Stomach (tissue), 9 donors: Measurements from ENCODE around the gene SLC45A2. TPM values are rescaled to one million over a fixed set of nuclear protein-coding genes. Genes with fewer than 3 reads are reported as not detected.

ENCODE experiments used
- DNase-seq, 2 donors: peaks; one replicate each; pipeline versions ENCODE4 v3.0.0 to v3.0.0-alpha.2; 2013 to 2019
- H3K27ac ChIP-seq, 5 donors: fragments of 200-600 bp in 4 of 5; sonication (generic) in 4 of 5; one replicate each; pipeline ENCODE4 v1.5.1; 2013 to 2019; ENCODE audit warnings: mild to moderate bottlenecking in 1 of 5, moderate library complexity in 1 of 5
- H3K27me3 ChIP-seq, 3 donors: fragments of 200-600 bp; sonication (generic); one replicate each; pipeline ENCODE4 v1.5.1; 2017 to 2019; ENCODE audit warnings: mixed run types in 1 of 3
- H3K36me3 ChIP-seq, 4 donors: fragments of 200-600 bp; sonication (generic); 1 replicate in 3 of 4; 2 replicates in 1 of 4; pipeline ENCODE4 v1.5.1; 2016 to 2019
- H3K4me1 ChIP-seq, 4 donors: fragments of 200-600 bp; sonication (generic); one replicate each; pipeline ENCODE4 v1.5.1; 2016 to 2019
- H3K4me3 ChIP-seq, 4 donors: fragments of 200-600 bp; sonication (generic) in 3 of 4; one replicate each; pipeline ENCODE4 v1.5.1; 2016 to 2019; ENCODE audit warnings: mild to moderate bottlenecking in 1 of 4
- H3K9me3 ChIP-seq, 4 donors: fragments of 200-600 bp; sonication (generic); one replicate each; pipeline ENCODE4 v1.5.1; 2016 to 2019
- CTCF ChIP-seq, 7 experiments: fragments of 450-650 bp in 4 of 7; fragments of 200-600 bp in 3 of 7; sonication (generic) in 3 of 7; IDR thresholded peaks; one replicate each; pipeline ENCODE4 v1.5.1; 2016 to 2019; ENCODE audit warnings: antibody characterized with exemption in 7 of 7, control low read depth in 2 of 7, mild to moderate bottlenecking in 1 of 7
- EP300 ChIP-seq: sonication (generic); formaldehyde crosslinking; IDR thresholded peaks from one replicate; pipeline ENCODE4 v1.6.1; 2017; ENCODE audit warnings: antibody characterized with exemption
- POLR2A ChIP-seq, 4 donors: fragments of 450-650 bp; IDR thresholded peaks; one replicate each; pipeline ENCODE4 v1.6.1; 2016; ENCODE audit warnings: antibody characterized with exemption in 4 of 4, control low read depth in 2 of 4, mild to moderate bottlenecking in 1 of 4, moderate library complexity in 1 of 4
- POLR2AphosphoS5 ChIP-seq, 3 donors: sonication (generic); formaldehyde crosslinking; IDR thresholded peaks; one replicate each; pipeline ENCODE4 v1.6.1; 2016; ENCODE audit warnings: antibody characterized with exemption in 3 of 3
- WGBS, 5 donors: extraction: QIAGEN DNeasy Blood & Tissue Kit in 3 of 5; methylation state at CpG; one replicate each; pipeline versions ENCODE4 v1.1.5 to v1.1.7; 2013 to 2018; 5-methylcytosine and 5-hydroxymethylcytosine counted together
- intact Hi-C: fragments of 100-400 bp; cut with DNase I; formaldehyde crosslinking; loops from one replicate; pipeline ENCODE4 v1.15.1; 2023; ENCODE audit warnings: low total_unique reads
- polyA plus RNA-seq, 3 donors: library from polyadenylated mRNA; stranded (reverse); fragments of 200-250 nt; gene quantifications; one replicate each; pipeline ENCODE4 v1.2.3, GENCODE V29; 2013
- total RNA-seq, 5 donors: library from RNA; depleted of rRNA; stranded (reverse); fragments of >200 nt; gene quantifications; one replicate each; pipeline versions ENCODE4 v1.1.0 to v1.2.3, GENCODE V29; 2014 to 2016
- donor health status: healthy with polysubstance abuse.
- donor health status: Bipolar disorder and iron deficiency.
- donor health status: healthy.

The SLC45A2 gene
- total and polyA plus RNA-seq, 8 donors: 0.19 to 0.46 (median 0.20) TPM; not detected in 5

GRCh38 chr5:34028349-34028748 lies 43.9 kb upstream of the SLC45A2 start:
- intact Hi-C loops: no loop called here
- Histone ChIP-seq H3K9me3 (no peaks in the 10 kb centered on the region), H3K4me1 (peaks cover 0 to 4% (median 0%) of the 10 kb centered on the region in 4 donors), H3K27ac (no peak overlapping the region), H3K27me3 (no peaks in the 10 kb centered on the region), H3K36me3 (peaks cover 0 to 12% (median 7%) of the 10 kb centered on the region in 4 donors), H3K4me3 (no peak overlapping the region)
- TF ChIP-seq EP300 (no peak), POLR2A (IDR thresholded peaks at IDR 0.05) (no peak), POLR2AphosphoS5 (IDR thresholded peaks at IDR 0.05) (no peak), CTCF (IDR thresholded peaks at IDR 0.05) (no peak)
- no peak for DNase-seq
- WGBS, 5 donors: 85 to 93% (median 90%) methylated on average over 3 of the region's 3 CpGs

- peak in 1 of 2 donors; percentile 77 for DNase-seq
Measured at GRCh38 chr5:34026089-34026761, 41.7 kb upstream of the SLC45A2 start.

GRCh38 chr5:34022121-34022705 lies 37.7 kb upstream of the SLC45A2 start:
- Histone ChIP-seq H3K9me3 (no peaks in the 10 kb centered on the region), H3K27me3 (no peaks in the 10 kb centered on the region), H3K4me1 (peaks cover 0 to 4% (median 0%) of the 10 kb centered on the region in 4 donors), H3K36me3 (peaks cover 0 to 29% (median 9%) of the 10 kb centered on the region in 4 donors), H3K27ac (no peak overlapping the region), H3K4me3 (no peak overlapping the region)
- WGBS, 5 donors: 9 to 22% (median 16%) methylated on average over 2 of the region's 2 CpGs
- intact Hi-C loops: no loop called here
- DNase-seq: no peak
- TF ChIP-seq EP300: no peak
- no peak for TF ChIP-seq POLR2AphosphoS5 (IDR thresholded peaks at IDR 0.05)
- TF ChIP-seq CTCF (IDR thresholded peaks at IDR 0.05): no peak
- no peak for TF ChIP-seq POLR2A (IDR thresholded peaks at IDR 0.05)

More at GRCh38 chr5:34026089-34026761, 41.7 kb upstream of the SLC45A2 start:
- Histone ChIP-seq H3K4me1 (peaks cover 0 to 4% (median 0%) of the 10 kb centered on the region in 4 donors), H3K27me3 (no peaks in the 10 kb centered on the region), H3K27ac (peak overlapping the region; percentile 19 to 78 (median 60)), H3K9me3 (no peaks in the 10 kb centered on the region), H3K36me3 (peaks cover 0 to 18% (median 4%) of the 10 kb centered on the region in 4 donors), H3K4me3 (no peak overlapping the region)
- no peak for TF ChIP-seq CTCF (IDR thresholded peaks at IDR 0.05)
- TF ChIP-seq POLR2AphosphoS5 (IDR thresholded peaks at IDR 0.05): peak in 2 of 3 donors; percentile 26 to 59
- 40 to 61% (median 51%) methylated on average over 9 of the region's 9 CpGs for WGBS, 5 donors
- intact Hi-C loops: no loop called here

GRCh38 chr5:34021334-34021733 lies 36.8 kb upstream of the SLC45A2 start:
- H3K27ac ChIP-seq: no peak overlapping the region
- WGBS, 5 donors: 63 to 82% (median 69%) methylated on average over 2 of the region's 2 CpGs
- no peak for DNase-seq
- H3K36me3 ChIP-seq: peaks cover 0 to 29% (median 9%) of the 10 kb centered on the region in 4 donors
- no peak for TF ChIP-seq POLR2A (IDR thresholded peaks at IDR 0.05)
- no peak for TF ChIP-seq EP300
- TF ChIP-seq POLR2AphosphoS5 (IDR thresholded peaks at IDR 0.05): no peak
- no peak for TF ChIP-seq CTCF (IDR thresholded peaks at IDR 0.05)
- intact Hi-C loops: no loop called here
- H3K4me1 ChIP-seq: peaks cover 0 to 4% (median 0%) of the 10 kb centered on the region in 4 donors
- H3K4me3 ChIP-seq: no peak overlapping the region
- H3K9me3 ChIP-seq: no peaks in the 10 kb centered on the region
- H3K27me3 ChIP-seq: no peaks in the 10 kb centered on the region
